MCF 10A (cell line): ENCODE measurements around the gene UVRAG. TPM values are rescaled to one million over a fixed set of nuclear protein-coding genes. Genes with fewer than 3 reads are reported as not detected.

Experiments
- BruUV-seq: library from RNA; stranded (reverse); fragments of 400-500 nt; replicated peaks from 2 replicates; lab custom pipeline; 2021; lab: Mats Ljungman, UMichigan
- CTCF ChIA-PET: fragments of 300-600 bp; sonication (Branson Sonifier 250); formaldehyde crosslinking; extraction: SDS; loops from one replicate; lab custom pipeline; 2021; ENCODE audit warnings: antibody characterized with exemption, inconsistent platforms; lab: Yijun Ruan, JAX
- POLR2A ChIA-PET: fragments of 300-600, 350-650 bp; sonication (Branson Sonifier 250); formaldehyde crosslinking; extraction: SDS; loops from one replicate; lab custom pipeline; 2020; ENCODE audit warnings: antibody characterized with exemption, inconsistent platforms; lab: Yijun Ruan, JAX
- DNase-seq: peaks from one replicate; pipeline ENCODE4 v3.0.0-alpha.2; 2018; ENCODE audit not compliant: unreplicated experiment
- H3K27ac Mint-ChIP-seq: one replicate; pipeline ENCODE4 v1.8.0; 2022; ENCODE audit warnings: mild to moderate bottlenecking, low read depth, mixed read lengths; ENCODE audit not compliant: unreplicated experiment
- H3K27me3 Mint-ChIP-seq: one replicate; pipeline ENCODE4 v1.8.0; 2022; ENCODE audit warnings: mixed read lengths; ENCODE audit not compliant: insufficient read depth, unreplicated experiment
- H3K36me3 Mint-ChIP-seq: one replicate; pipeline ENCODE4 v1.8.0; 2022; ENCODE audit warnings: mild to moderate bottlenecking, moderate library complexity, mixed read lengths; ENCODE audit not compliant: insufficient read depth, unreplicated experiment
- H3K4me1 Mint-ChIP-seq: one replicate; pipeline ENCODE4 v1.8.0; 2022; ENCODE audit warnings: mixed read lengths; ENCODE audit not compliant: insufficient read depth, unreplicated experiment
- H3K4me3 Mint-ChIP-seq: one replicate; pipeline ENCODE4 v1.8.0; 2022; ENCODE audit warnings: mild to moderate bottlenecking, moderate library complexity, mixed read lengths; ENCODE audit not compliant: unreplicated experiment
- H3K9me3 Mint-ChIP-seq: one replicate; pipeline ENCODE4 v1.8.0; 2022; ENCODE audit warnings: mixed read lengths; ENCODE audit not compliant: unreplicated experiment
- CTCF ChIP-seq: fragments of 200-600 bp; IDR thresholded peaks from one replicate; pipeline ENCODE4 v1.8.0; 2022; ENCODE audit warnings: antibody characterized with exemption, mild to moderate bottlenecking; ENCODE audit not compliant: unreplicated experiment
- intact Hi-C: fragments of 100-400 bp; cut with micrococcal nuclease; formaldehyde crosslinking; loops from 2 replicates; pipeline ENCODE4 v1.14.1; 2022
- total RNA-seq: library from RNA; stranded (reverse); gene quantifications from 2 replicates; pipeline ENCODE4 v1.2.3, GENCODE V29; 2022

Gene UVRAG
- total RNA-seq, 1 experiment from 2014 or later, result 12.4 TPM

- no peak overlapping the region for H3K4me3 Mint-ChIP-seq
- no peak for TF ChIP-seq CTCF
- no peak overlapping the region for H3K27ac Mint-ChIP-seq
- H3K36me3 Mint-ChIP-seq, result peaks cover 10% of the 10 kb centered on the region
- CTCF ChIA-PET, result interaction anchor here (1.2 kb wide), 1 partner anchor 56 kb away, joined by 3 read pairs; no protein-coding TSS in a partner anchor
- POLR2A ChIA-PET, result interaction anchor here (1.3 kb wide), 1 partner anchor 11 kb away, joined by 3 read pairs; no protein-coding TSS in a partner anchor
- no TSS peak for BruUV-seq
- peaks cover 6% of the 10 kb centered on the region for H3K4me1 Mint-ChIP-seq
- H3K27me3 Mint-ChIP-seq, result no peaks in the 10 kb centered on the region
- intact Hi-C loops, result no loop called here
- H3K9me3 Mint-ChIP-seq, result peaks cover 2% of the 10 kb centered on the region
- DNase-seq, result peak; percentile 34
These were observed 281.5 kb downstream of the UVRAG start for GRCh38 chr11:76096552-76096951.

- peaks cover 13% of the 10 kb centered on the region for H3K36me3 Mint-ChIP-seq
- no peaks in the 10 kb centered on the region for H3K9me3 Mint-ChIP-seq
- no peak overlapping the region for H3K27ac Mint-ChIP-seq
- no TSS peak for BruUV-seq
- DNase-seq, result no peak
- ChIA-PET CTCF (interaction anchor here (0.8 to 1.0 kb wide), 2 partner anchors 9 to 49 kb away, joined by 3 to 5 read pairs; no protein-coding TSS in a partner anchor), POLR2A (interaction anchor here (0.6 kb wide), 1 partner anchor 447 kb away, joined by 3 read pairs; no protein-coding TSS in a partner anchor)
- intact Hi-C loops, result no loop called here
- H3K4me1 Mint-ChIP-seq, result no peaks in the 10 kb centered on the region
- no peak overlapping the region for H3K4me3 Mint-ChIP-seq
- no peaks in the 10 kb centered on the region for H3K27me3 Mint-ChIP-seq
- TF ChIP-seq CTCF, result no peak
These were observed 287.8 kb downstream of the UVRAG start for GRCh38 chr11:76102802-76103201.

GRCh38 chr11:76103460-76103859, 288.4 kb downstream of the UVRAG start:
- ChIA-PET CTCF (interaction anchor here (0.8 to 1.0 kb wide), 2 partner anchors 9 to 48 kb away, joined by 3 to 5 read pairs; no protein-coding TSS in a partner anchor), POLR2A (interaction anchor here (0.6 kb wide), 1 partner anchor 447 kb away, joined by 3 read pairs; no protein-coding TSS in a partner anchor)
- Mint-ChIP-seq H3K36me3 (peaks cover 13% of the 10 kb centered on the region), H3K27me3 (no peaks in the 10 kb centered on the region), H3K4me1 (no peaks in the 10 kb centered on the region), H3K9me3 (no peaks in the 10 kb centered on the region), H3K27ac (no peak overlapping the region), H3K4me3 (no peak overlapping the region)
- no TSS peak for BruUV-seq
- intact Hi-C loops, result no loop called here
- DNase-seq, result no peak
- TF ChIP-seq CTCF, result no peak

- H3K27me3 Mint-ChIP-seq, result no peaks in the 10 kb centered on the region
- DNase-seq, result no peak
- no peaks in the 10 kb centered on the region for H3K9me3 Mint-ChIP-seq
- H3K4me1 Mint-ChIP-seq, result no peaks in the 10 kb centered on the region
- H3K27ac Mint-ChIP-seq, result no peak overlapping the region
- CTCF ChIA-PET, result no interaction called here
- POLR2A ChIA-PET, result no interaction called here
- H3K36me3 Mint-ChIP-seq, result peaks cover 13% of the 10 kb centered on the region
- no peak for TF ChIP-seq CTCF
- BruUV-seq, result no TSS peak
- no peak overlapping the region for H3K4me3 Mint-ChIP-seq
- intact Hi-C loops, result no loop called here
These were observed 289.3 kb downstream of the UVRAG start for GRCh38 chr11:76104285-76104684.
